Thoracic aorta (tissue), 2 donors: ENCODE measurements around the gene A4GALT. TPM values are rescaled to one million over a fixed set of nuclear protein-coding genes. Genes with fewer than 3 reads are reported as not detected.
"Not testable (repeated sequence)": the region's sequence is repeated elsewhere in the genome, so short reads cannot be mapped to it uniquely, and the experiment has no call there.

Experiments
- ATAC-seq: fragments of 150-250 bp; one replicate; pipeline ENCODE4 v1.8.0; 2017; ENCODE audit warnings: low read depth; ENCODE audit not compliant: insufficient number of reproducible peaks, low FRiP score
- DNase-seq: peaks from one replicate; pipeline ENCODE4 v3.0.0-alpha.2; 2020; ENCODE audit warnings: low spot score
- H3K27ac ChIP-seq, 2 donors: fragments of 200-600 bp; sonication (generic); 1 replicate in 1 of 2; 2 replicates in 1 of 2; pipeline ENCODE4 v1.5.1; 2016; ENCODE audit warnings: mild to moderate bottlenecking in 2 of 2, moderate library complexity in 2 of 2
- H3K27me3 ChIP-seq: fragments of 200-600 bp; sonication (generic); replicated peaks from 2 replicates; pipeline ENCODE4 v1.6.0; 2016; ENCODE audit warnings: mild to moderate bottlenecking; ENCODE audit not compliant: insufficient read depth
- H3K36me3 ChIP-seq: fragments of 200-600 bp; sonication (generic); one replicate; pipeline ENCODE4 v1.5.1; 2016
- H3K4me1 ChIP-seq, 2 donors: fragments of 200-600 bp; sonication (generic); 1 replicate in 1 of 2; 2 replicates in 1 of 2; pipeline versions ENCODE4 v1.5.1 to v1.6.0; 2016; ENCODE audit warnings: low read depth in 2 of 2, mild to moderate bottlenecking in 1 of 2; ENCODE audit not compliant: control insufficient read depth in 1 of 2
- H3K4me3 ChIP-seq: fragments of 200-600 bp; sonication (generic); 2 replicates; pipeline ENCODE4 v1.5.1; 2016; ENCODE audit warnings: mild to moderate bottlenecking
- H3K9me3 ChIP-seq: fragments of 200-600 bp; sonication (generic); 2 replicates; pipeline ENCODE4 v1.5.1; 2016
- CTCF ChIP-seq: fragments of 200-600 bp; sonication (generic); IDR thresholded peaks from one replicate; pipeline ENCODE4 v1.5.1; 2019; ENCODE audit warnings: antibody characterized with exemption
- total RNA-seq, 2 donors: library from RNA; depleted of rRNA; stranded (reverse); fragments of >200 nt; gene quantifications; one replicate each; pipeline versions ENCODE4 v1.1.0 to v1.2.3, GENCODE V29; 2016

The A4GALT gene
- total RNA-seq, 2 donors from 2014 or later = 68.4 to 77.3 TPM

- H3K27me3 ChIP-seq = no peaks in the 10 kb centered on the region
- no peak for TF ChIP-seq CTCF
- H3K27ac ChIP-seq = no peak overlapping the region
- H3K9me3 ChIP-seq = no peaks in the 10 kb centered on the region
- H3K4me1 ChIP-seq = no peaks in the 10 kb centered on the region
- no peak for DNase-seq
- no peaks in the 10 kb centered on the region for H3K36me3 ChIP-seq
- no peak for ATAC-seq
- no peak overlapping the region for H3K4me3 ChIP-seq
Measured at GRCh38 chr22:42734406-42734805, 13.7 kb upstream of the A4GALT start.

GRCh38 chr22:42733394-42733793 is 12.7 kb upstream of the A4GALT start:
- H3K4me3 ChIP-seq, H3K27me3 ChIP-seq, H3K27ac ChIP-seq, H3K36me3 ChIP-seq, DNase-seq, H3K4me1 ChIP-seq, ATAC-seq, H3K9me3 ChIP-seq: not testable (repeated sequence)

- ATAC-seq (no peak), DNase-seq (no peak)
- Histone ChIP-seq H3K4me1 (peaks cover 0 to 7% of the 10 kb centered on the region in 2 donors), H3K27ac (no peak overlapping the region), H3K36me3 (no peaks in the 10 kb centered on the region), H3K9me3 (no peaks in the 10 kb centered on the region), H3K4me3 (no peak overlapping the region), H3K27me3 (no peaks in the 10 kb centered on the region)
- TF ChIP-seq CTCF = no peak
Measured at GRCh38 chr22:42732081-42732480, 11.4 kb upstream of the A4GALT start.

- no peak for DNase-seq
- no peak for ATAC-seq
- Histone ChIP-seq H3K4me3 (no peak overlapping the region), H3K4me1 (peaks cover 0 to 8% of the 10 kb centered on the region in 2 donors), H3K36me3 (no peaks in the 10 kb centered on the region), H3K9me3 (no peaks in the 10 kb centered on the region), H3K27ac (peak overlapping the region; percentile 21 to 57), H3K27me3 (no peaks in the 10 kb centered on the region)
- TF ChIP-seq CTCF = no peak
Measured at GRCh38 chr22:42726811-42727210, 6.1 kb upstream of the A4GALT start.

GRCh38 chr22:42725606-42726355 is 5.1 kb upstream of the A4GALT start:
- no peak for ATAC-seq

More at GRCh38 chr22:42725606-42726355, 5.1 kb upstream of the A4GALT start:
- Histone ChIP-seq H3K4me3 (no peak overlapping the region), H3K36me3 (no peaks in the 10 kb centered on the region), H3K27me3 (no peaks in the 10 kb centered on the region), H3K9me3 (no peaks in the 10 kb centered on the region), H3K4me1 (peaks cover 0 to 13% of the 10 kb centered on the region in 2 donors), H3K27ac (no peak overlapping the region)
- no peak for TF ChIP-seq CTCF
- no peak for DNase-seq
